HCT116 (cell line): ENCODE measurements around the gene DGAT2. TPM values are rescaled to one million over a fixed set of nuclear protein-coding genes. Genes with fewer than 3 reads are reported as not detected.

ENCODE experiments used
- ATAC-seq: fragments of 200-7000 bp; cut with Tn5 transposase; 2 replicates; pipeline ENCODE4 v1.9.1; 2020; ENCODE audit warnings: mild to moderate bottlenecking, moderate library complexity
- BruUV-seq: library from RNA; stranded (reverse); fragments of 400-500 nt; replicated peaks from 2 replicates; lab custom pipeline; 2021; lab: Mats Ljungman, UMichigan
- CTCF ChIA-PET: fragments of 300-600 bp; sonication (Branson Sonifier 250); formaldehyde crosslinking; loops from one replicate; lab custom pipeline; 2021; ENCODE audit warnings: antibody characterized with exemption; lab: Charles Lee
- POLR2A ChIA-PET: fragments of 300-600, 350-600 bp; sonication (Branson Sonifier 250); formaldehyde crosslinking; loops from one replicate; lab custom pipeline; 2021; ENCODE audit warnings: antibody characterized with exemption; lab: Charles Lee
- RAD21 ChIA-PET, 2 experiments: fragments of 300-600 bp; sonication (Branson Sonifier 250); formaldehyde crosslinking; loops; one replicate each; lab custom pipeline; 2023; ENCODE audit warnings: low total read pairs in 2 of 2; ENCODE audit not compliant: uncharacterized antibody in 2 of 2, unreplicated experiment in 2 of 2, low non-redundant PET in 1 of 2; lab: Charles Lee
- DNase-seq: peaks from one replicate; pipeline ENCODE4 v3.0.0-alpha.2; 2010; ENCODE audit warnings: low read depth, low spot score
- H2AFZ ChIP-seq: fragments of 200-600 bp; shearing (Covaris generic), sonication (generic); 2 replicates; pipeline ENCODE4 v1.6.1; 2017; ENCODE audit warnings: low read depth, mixed run types, mixed read lengths, antibody characterized with exemption, low read length; ENCODE audit not compliant: poor library complexity, severe bottlenecking
- H3K27ac ChIP-seq: 2 replicates; pipeline ENCODE4 v1.5.1; 2012; ENCODE audit warnings: low read depth, low read length
- H3K27me3 ChIP-seq: fragments of 200-600 bp; sonication (generic); 2 replicates; pipeline ENCODE4 v1.6.1; 2016; ENCODE audit warnings: mixed run types, low read length, mixed read lengths; ENCODE audit not compliant: insufficient read depth
- H3K36me3 ChIP-seq, 2 experiments: fragments of 200-500 bp in 1 of 2; fragments of 200-600 bp in 1 of 2; sonication (Bioruptor generic) in 1 of 2; sonication (generic) in 1 of 2; 2 replicates each; pipeline versions ENCODE4 v1.5.1 to v1.6.1; 2014 to 2016; ENCODE audit warnings: low read length in 2 of 2, inconsistent platforms in 1 of 2, mixed read lengths in 1 of 2, mixed run types in 1 of 2; ENCODE audit not compliant: insufficient read depth in 2 of 2, control insufficient read depth in 1 of 2
- H3K4me1 ChIP-seq, 2 experiments: fragments of 200-600 bp in 1 of 2; sonication (generic) in 1 of 2; 2 replicates each; pipeline versions ENCODE4 v1.5.1 to v1.6.1; 2012 to 2017; ENCODE audit warnings: low read length in 2 of 2, inconsistent platforms in 1 of 2, mild to moderate bottlenecking in 1 of 2, mixed read lengths in 1 of 2, mixed run types in 1 of 2, moderate library complexity in 1 of 2; ENCODE audit not compliant: insufficient read depth in 2 of 2, control insufficient read depth in 1 of 2
- H3K4me2 ChIP-seq: fragments of 200-600 bp; sonication (generic); 2 replicates; pipeline ENCODE4 v1.6.1; 2017; ENCODE audit warnings: mixed run types, low read length, mixed read lengths
- H3K4me3 ChIP-seq, 2 experiments: fragments of 200-600 bp in 1 of 2; sonication (generic) in 1 of 2; replicated peaks in 1 of 2; 2 replicates each; pipeline ENCODE4 v1.5.1; 2011 to 2016; ENCODE audit warnings: low read length in 2 of 2, control low read depth in 1 of 2, low read depth in 1 of 2, mild to moderate bottlenecking in 1 of 2, mixed read lengths in 1 of 2, mixed run types in 1 of 2
- H3K79me2 ChIP-seq: fragments of 200-600 bp; sonication (generic); 2 replicates; pipeline ENCODE4 v1.6.1; 2017; ENCODE audit warnings: mild to moderate bottlenecking, mixed run types, low read length, moderate library complexity, mixed read lengths; ENCODE audit not compliant: insufficient read depth
- H3K9ac ChIP-seq: fragments of 200-600 bp; sonication (generic); 2 replicates; pipeline ENCODE4 v1.6.1; 2016; ENCODE audit warnings: low read length, mixed read lengths
- H3K9me2 ChIP-seq: fragments of 200-600 bp; sonication (generic), shearing (Covaris generic); 2 replicates; pipeline ENCODE4 v1.6.1; 2017; ENCODE audit warnings: mixed run types, mild to moderate bottlenecking, moderate library complexity; ENCODE audit not compliant: insufficient read depth
- H3K9me3 ChIP-seq, 2 experiments: fragments of 200-500 bp in 1 of 2; fragments of 200-600 bp in 1 of 2; sonication (Bioruptor generic) in 1 of 2; sonication (generic) in 1 of 2; 2 replicates each; pipeline ENCODE4 v1.6.1; 2014 to 2017; ENCODE audit warnings: low read length in 2 of 2, mixed read lengths in 2 of 2, inconsistent platforms in 1 of 2, low read depth in 1 of 2, mild to moderate bottlenecking in 1 of 2, mixed run types in 1 of 2, moderate library complexity in 1 of 2; ENCODE audit not compliant: control insufficient read depth in 1 of 2, insufficient read depth in 1 of 2
- H4K20me1 ChIP-seq: fragments of 200-600 bp; sonication (generic), shearing (Covaris generic); 2 replicates; pipeline ENCODE4 v1.6.1; 2017; ENCODE audit warnings: mixed run types, mild to moderate bottlenecking, moderate library complexity; ENCODE audit not compliant: insufficient read depth
- ATF3 ChIP-seq: IDR thresholded peaks from 2 replicates; pipeline ENCODE4 v1.6.1; 2012
- CEBPB ChIP-seq: IDR thresholded peaks from 2 replicates; pipeline ENCODE4 v1.6.1; 2012; ENCODE audit warnings: low read depth
- EZH2 ChIP-seq: fragments of 200-600 bp; sonication (generic); IDR thresholded peaks from 2 replicates; pipeline ENCODE4 v1.6.1; 2017; ENCODE audit warnings: antibody characterized with exemption, mixed run types
- EZH2phosphoT487 ChIP-seq: fragments of 200-600 bp; IDR thresholded peaks from 2 replicates; pipeline ENCODE4 v1.6.1; 2018; ENCODE audit warnings: antibody characterized with exemption, borderline replicate concordance
- FOSL1 ChIP-seq: IDR thresholded peaks from 2 replicates; pipeline ENCODE4 v1.6.1; 2012; ENCODE audit warnings: low read depth
- JUND ChIP-seq: IDR thresholded peaks from 2 replicates; pipeline ENCODE4 v1.6.1; 2012
- POLR2AphosphoS5 ChIP-seq: IDR thresholded peaks from 2 replicates; pipeline ENCODE4 v1.6.1; 2011; ENCODE audit warnings: mild to moderate bottlenecking, low read depth, low read length, moderate library complexity
- RAD21 ChIP-seq: IDR thresholded peaks from 2 replicates; pipeline ENCODE4 v1.6.1; 2012; ENCODE audit warnings: low read depth, mild to moderate bottlenecking
- SIN3A ChIP-seq: IDR thresholded peaks from 2 replicates; pipeline ENCODE4 v1.6.1; 2012; ENCODE audit warnings: low read depth
- SRF ChIP-seq: IDR thresholded peaks from 2 replicates; pipeline ENCODE4 v1.6.1; 2012; ENCODE audit warnings: low read depth
- YY1 ChIP-seq: IDR thresholded peaks from 2 replicates; pipeline ENCODE4 v1.6.1; 2011; ENCODE audit warnings: low read length, low read depth, moderate library complexity, mild to moderate bottlenecking; ENCODE audit not compliant: insufficient replicate concordance; ENCODE audit errors: extremely low read depth
- ZNF274 ChIP-seq: fragments of 200-500 bp; sonication (Bioruptor generic); IDR thresholded peaks from 2 replicates; pipeline ENCODE4 v1.6.1; 2014; ENCODE audit warnings: mild to moderate bottlenecking, low read depth, low read length, inconsistent platforms
- intact Hi-C: fragments of 100-400 bp; cut with micrococcal nuclease; formaldehyde crosslinking; loops from 2 replicates; pipeline ENCODE4 v1.10.0; 2022
- total RNA-seq: library from RNA; stranded (reverse); gene quantifications from one replicate; pipeline ENCODE4 v1.2.1, GENCODE V29; 2021; ENCODE audit not compliant: unreplicated experiment
- TF ChIP-seq, protein P1 (sequence below): IDR thresholded peaks from 2 replicates; pipeline ENCODE4 v1.6.1; 2012

Gene DGAT2
- total RNA-seq, 1 experiment from 2014 or later: 2.4 TPM

DNA sequence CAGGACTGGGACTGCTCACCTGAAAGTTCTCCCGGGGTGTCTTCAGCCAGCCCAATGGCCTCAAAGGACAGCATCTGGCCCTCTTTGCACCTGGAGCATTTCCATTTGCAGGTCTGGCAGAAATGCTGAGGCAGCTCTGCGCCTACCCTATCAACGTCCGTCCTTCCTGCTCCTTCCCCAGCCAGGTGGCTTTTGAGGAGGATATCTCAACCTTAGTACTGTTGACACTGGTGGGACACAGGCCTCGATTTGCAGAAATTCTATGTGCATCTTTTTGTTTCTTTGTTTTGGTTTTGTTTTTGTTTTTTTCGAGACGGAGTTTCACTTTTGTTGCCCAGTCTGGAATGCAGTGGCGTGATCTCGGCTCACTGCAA lies 45.9 kb upstream of the DGAT2 start:
- ATAC-seq (no peak), DNase-seq (no peak)
- H2AFZ ChIP-seq: no peak overlapping the region
- intact Hi-C loops: loop anchor here (1.0 kb wide), 2 partner anchors 145 to 430 kb away; no protein-coding TSS in a partner anchor
- peaks cover 0 to 1% of the 10 kb centered on the region in 2 experiments; a peak in 1 of 4 replicates for H3K4me1 ChIP-seq
- H3K36me3 ChIP-seq: no peaks in the 10 kb centered on the region
- H3K4me3 ChIP-seq: no peak overlapping the region
- no peak overlapping the region for H3K27ac ChIP-seq
- no peak for TF ChIP-seq ZNF274
- no peak for TF ChIP-seq JUND
- TF ChIP-seq, protein P1, sequence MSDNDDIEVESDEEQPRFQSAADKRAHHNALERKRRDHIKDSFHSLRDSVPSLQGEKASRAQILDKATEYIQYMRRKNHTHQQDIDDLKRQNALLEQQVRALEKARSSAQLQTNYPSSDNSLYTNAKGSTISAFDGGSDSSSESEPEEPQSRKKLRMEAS: no peak
- no peak for TF ChIP-seq POLR2AphosphoS5
- TF ChIP-seq SIN3A: no peak
- no peak for TF ChIP-seq EZH2phosphoT487
- TF ChIP-seq EZH2: no peak
- no peak for TF ChIP-seq SRF
- TF ChIP-seq YY1: no peak
- no peak for TF ChIP-seq RAD21
- no peak for TF ChIP-seq CEBPB
- TF ChIP-seq ATF3: no peak
- no peak for TF ChIP-seq FOSL1
- no peaks in the 10 kb centered on the region for H3K27me3 ChIP-seq
- no peaks in the 10 kb centered on the region for H3K79me2 ChIP-seq
- ChIA-PET CTCF (interaction anchor here (1.1 to 2.8 kb wide), 6 partner anchors 8 to 429 kb away, joined by 3 to 17 read pairs (median 6); no protein-coding TSS in a partner anchor), RAD21 (interaction anchor here in 1 of 2 experiments (0.6 to 1.3 kb wide), 2 partner anchors 135 to 145 kb away, joined by 6 to 10 read pairs; no protein-coding TSS in a partner anchor), POLR2A (no interaction called here)
- H3K4me2 ChIP-seq: no peak overlapping the region
- no peaks in the 10 kb centered on the region for H3K9me3 ChIP-seq
- BruUV-seq: no TSS peak
- H3K9ac ChIP-seq: no peak overlapping the region
- no peaks in the 10 kb centered on the region for H4K20me1 ChIP-seq
- no peaks in the 10 kb centered on the region for H3K9me2 ChIP-seq
